GM18517 (cell line): ENCODE data around the gene CCDC102B.
"Not testable (repeated sequence)": the region's sequence is repeated elsewhere in the genome, so short reads cannot be mapped to it uniquely, and the experiment has no call there.

ENCODE experiments used
- ATAC-seq: cut with Tn5 transposase; IDR thresholded peaks from one replicate; pipeline ENCODE4 v1.9.1; 2021; ENCODE audit warnings: mild to moderate bottlenecking, moderate library complexity; ENCODE audit not compliant: unreplicated experiment

CCDC102B gene

DNA sequence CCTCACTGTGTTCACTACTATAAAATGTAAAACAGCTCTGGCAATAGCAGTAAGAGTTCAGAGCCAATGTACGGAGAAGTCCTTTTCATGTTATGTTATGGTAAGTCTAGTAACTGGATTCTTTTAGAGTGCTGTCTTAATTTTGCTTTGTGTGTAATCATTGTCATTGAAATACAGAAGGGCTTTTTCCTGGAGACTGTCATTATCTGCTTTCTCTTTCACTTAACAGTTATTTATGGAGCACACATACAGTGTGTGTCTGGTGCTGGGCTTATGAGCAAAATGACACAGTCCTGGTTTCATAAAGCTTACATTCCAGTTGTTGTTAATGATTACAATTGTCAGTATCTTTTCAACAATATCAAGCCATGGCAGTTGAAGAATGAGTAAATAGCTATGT is 95.5 kb downstream of the CCDC102B start:
- ATAC-seq = no peak

DNA sequence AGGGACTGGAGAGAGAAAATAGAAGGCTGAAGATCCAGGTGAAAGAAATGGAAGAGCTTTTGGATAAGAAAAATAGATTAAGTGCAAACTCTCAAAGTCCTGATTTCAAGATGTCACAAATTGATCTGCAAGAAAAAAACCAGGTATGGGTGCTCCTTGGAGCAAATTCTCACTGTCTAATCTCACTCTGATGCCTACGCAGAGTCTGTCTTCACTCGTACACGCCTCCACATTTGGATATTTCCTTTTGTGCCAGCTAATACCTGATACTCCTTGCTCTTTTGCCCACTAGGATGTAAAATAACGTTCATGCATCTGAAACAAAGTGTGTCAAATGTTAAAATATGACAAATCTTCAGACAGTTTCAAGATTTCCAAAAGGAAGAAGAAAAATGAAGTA is 99.4 kb downstream of the CCDC102B start:
- no peak for ATAC-seq

DNA sequence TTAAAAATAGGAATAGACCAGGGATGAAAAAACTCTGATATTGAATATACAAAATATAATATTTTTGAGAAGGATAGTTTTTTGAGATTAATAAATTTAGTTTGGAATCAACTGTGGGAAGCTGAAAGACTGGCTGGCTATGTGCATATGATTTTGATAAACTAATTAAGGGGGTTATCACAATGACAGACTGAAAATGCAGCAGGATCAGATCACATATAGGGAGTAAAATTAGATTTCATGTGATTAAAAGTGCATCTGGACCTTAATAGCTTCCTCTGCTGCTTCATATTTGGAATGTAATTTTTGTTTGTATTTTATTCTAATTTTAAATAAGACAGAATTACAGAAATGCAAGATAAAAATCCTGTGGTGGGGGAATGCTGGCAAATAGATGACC is 111.7 kb downstream of the CCDC102B start:
- ATAC-seq = no peak

DNA sequence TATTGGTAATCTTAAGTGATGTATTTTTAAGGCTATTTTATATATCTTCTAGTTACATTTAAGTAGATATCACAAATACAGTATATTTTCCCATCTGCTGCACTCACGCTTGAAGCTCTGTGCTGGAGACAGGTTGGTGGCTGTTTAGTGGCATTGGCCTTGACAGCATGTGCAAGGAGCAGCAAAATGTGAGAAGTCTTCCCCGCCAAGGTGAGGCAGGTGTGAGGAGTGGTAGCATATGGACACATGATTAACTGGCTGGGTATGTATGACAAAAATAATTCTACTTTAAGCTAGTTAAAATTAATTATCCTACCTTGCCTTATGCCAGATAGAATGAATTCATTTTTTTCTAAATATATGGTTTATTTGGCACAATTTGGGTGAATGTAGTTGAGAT is 117.2 kb downstream of the CCDC102B start:
- no peak for ATAC-seq

DNA sequence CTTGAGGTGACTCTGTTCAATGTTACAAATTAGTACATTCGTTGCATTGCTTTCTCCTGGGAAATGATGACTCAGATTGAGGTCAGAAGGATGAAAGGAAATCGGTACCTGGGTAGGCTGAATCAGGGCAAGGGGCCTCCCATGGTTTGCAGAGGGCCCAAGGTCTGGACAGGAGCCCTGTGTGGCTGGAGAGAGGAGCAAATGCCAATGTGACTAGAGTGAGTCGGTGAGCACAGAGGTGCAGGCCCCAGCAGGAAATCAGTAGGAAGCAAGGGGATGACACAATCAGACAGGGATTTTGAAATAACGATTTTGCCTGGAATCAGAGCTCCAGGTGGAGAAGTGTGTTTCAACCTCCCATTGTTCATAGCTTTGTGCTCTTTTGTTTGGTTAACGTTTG is 118.9 kb downstream of the CCDC102B start:
- no peak for ATAC-seq

DNA sequence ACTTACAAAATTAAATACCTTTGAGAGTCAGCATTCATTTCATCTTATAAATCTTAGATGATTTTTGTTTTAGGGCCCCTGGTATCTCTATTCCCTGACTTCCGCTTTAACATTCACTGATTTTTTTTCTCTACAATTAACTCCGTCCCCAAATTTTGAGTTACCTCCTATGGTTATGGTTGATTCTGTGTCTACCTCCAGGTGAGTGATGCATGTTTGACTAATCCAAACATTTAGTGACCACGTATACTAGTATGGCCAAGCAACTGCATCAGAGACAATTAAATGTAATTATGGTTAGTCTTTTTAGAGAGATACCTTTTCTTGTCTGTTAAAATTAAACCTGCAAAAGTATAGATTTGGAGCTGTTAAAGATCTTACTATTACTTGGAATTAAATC is 120.3 kb downstream of the CCDC102B start:
- ATAC-seq = no peak

DNA sequence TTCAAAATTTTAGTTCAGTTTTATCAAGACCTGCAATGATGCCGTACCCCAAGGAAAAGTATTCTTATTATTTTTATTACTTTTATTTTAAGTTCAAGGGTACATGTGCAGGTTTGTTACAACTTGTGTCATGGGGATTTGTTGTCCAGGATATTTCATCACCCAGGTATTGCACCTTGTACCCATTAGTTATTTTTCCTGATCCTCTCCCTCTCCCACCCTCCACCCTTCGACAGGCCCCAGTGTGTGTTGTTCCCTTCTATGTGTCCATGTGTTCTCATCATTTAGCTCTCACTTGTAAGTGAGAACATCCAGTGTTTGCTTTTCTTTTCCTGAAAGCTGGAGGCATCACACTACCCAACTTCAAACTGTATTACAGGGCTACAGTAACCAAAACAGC is 122.0 kb downstream of the CCDC102B start:
- ATAC-seq = no peak

DNA sequence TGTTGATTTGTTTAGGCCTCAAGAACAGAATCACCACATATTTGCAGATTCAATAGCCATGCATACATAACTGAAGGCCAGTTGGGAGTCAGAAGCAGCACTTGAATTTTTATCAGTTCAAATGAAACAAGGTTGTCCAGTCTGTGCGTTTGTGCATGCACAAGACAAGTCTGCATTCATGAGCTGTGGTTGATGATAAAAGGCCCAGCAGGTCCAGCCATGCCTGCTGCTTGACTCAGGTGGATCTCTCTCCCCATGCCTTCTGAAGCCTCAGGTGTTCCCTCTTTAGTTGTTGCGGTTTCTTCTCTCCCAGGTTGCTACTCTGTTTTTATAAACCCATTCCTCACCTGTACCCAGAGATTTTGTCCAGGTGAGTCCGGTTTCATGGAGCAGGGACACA is 124.5 kb downstream of the CCDC102B start:
- no peak for ATAC-seq

DNA sequence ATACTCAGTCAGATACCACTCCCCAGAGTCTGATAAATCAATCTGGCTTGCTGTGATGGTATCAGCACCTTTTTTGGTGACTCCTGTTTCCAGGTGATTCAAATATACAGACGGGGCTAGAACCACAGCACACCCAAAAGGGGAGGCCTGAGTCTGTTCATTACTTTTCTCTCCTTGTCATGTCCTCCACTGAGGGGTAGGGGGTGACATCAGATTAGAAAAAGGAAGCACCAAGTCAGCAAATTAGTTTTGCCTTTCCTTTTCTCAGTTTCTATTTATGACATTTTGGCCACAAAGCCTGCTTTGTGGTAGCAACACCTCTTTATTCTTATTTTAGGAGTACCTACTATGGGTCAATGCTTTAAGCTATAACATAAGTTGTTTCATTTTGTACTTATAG is 127.4 kb downstream of the CCDC102B start:
- ATAC-seq = peak; percentile 79

DNA sequence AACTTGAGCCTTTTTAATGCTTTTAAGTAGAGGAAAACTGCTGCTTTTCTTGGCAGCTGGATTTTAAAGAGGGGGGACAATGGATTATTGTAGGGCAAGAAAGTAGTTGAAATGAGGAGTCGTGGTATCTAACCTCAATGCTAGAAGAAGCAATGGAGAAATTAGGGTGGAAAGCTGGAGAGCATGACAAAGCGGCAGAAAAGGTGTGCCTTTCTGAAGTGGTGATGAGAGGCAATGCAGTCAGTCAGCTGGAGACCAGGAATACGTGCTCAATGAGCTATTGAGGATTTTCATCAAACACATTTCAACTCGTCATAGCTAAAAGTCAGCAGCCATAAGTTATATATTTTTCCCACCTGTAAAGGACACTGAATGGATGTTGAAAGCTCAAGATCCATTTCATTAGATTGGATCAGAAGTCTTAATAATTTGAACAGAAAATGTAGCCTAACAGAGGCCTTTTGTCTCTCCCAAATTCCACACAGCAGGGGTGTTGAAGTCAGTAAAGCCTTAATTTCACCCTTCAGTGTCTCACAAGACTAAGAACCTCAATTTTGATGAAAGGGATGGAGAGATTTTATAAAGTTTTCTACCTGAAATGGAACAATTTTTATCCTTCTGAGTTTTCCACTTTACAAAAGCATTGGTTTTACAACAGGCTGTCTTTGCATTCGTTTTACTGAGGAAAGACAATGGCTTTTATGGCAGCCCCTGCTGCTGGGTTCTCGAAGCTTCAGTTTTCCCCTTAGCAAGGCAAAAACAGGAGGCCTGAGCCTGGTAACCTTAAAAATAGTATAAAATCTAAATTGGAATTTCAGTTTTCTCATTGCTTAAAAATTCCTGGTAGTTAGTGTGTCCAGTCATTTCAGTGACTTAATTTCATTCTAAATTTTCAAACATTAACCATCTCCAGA is 131.1 kb downstream of the CCDC102B start:
- no peak for ATAC-seq

DNA sequence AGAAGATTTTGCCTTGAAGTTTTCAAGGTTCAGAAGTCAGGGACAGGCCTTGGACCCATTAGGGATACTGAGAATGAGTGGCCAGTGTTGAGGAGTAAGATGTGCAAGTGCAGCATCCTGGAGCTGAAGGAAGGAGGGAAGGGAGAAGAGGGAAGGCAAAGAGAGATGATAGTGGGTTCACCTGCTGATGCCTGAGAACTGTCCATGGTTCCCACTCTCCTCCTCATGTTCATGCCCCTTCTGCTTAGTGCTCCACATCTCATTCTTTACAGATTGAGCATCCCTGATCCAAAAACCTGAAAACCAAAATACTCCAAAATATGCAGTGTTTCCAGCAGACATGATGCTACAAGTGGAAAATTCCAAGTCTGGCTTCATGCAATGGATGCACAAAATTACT is 137.8 kb downstream of the CCDC102B start:
- ATAC-seq = no peak

DNA sequence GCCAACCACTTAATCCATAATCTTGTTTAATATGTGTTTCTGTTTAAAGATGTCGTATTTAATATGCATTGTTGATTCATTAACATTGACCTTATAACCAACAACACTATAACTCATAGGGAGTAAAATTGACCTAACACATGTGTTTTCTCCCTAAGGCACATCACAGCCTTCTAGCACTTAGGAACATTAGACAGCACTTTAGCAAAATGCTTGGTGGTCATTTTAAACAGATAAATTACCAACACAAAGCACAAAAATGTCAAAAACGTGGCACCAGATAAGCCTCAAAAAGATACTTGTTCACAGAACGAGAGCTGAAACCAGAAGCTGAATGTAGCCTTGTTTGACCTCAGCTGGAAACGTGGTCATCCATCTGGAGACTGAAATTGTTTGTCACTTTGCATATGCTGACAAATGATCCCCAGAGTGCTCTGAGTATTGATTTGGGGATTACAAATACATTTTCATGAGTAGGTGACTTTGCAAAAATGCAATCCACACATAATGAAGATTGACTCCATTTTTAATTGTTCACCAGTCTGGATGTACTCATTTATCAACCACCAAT is 139.2 kb downstream of the CCDC102B start:
- ATAC-seq = no peak

DNA sequence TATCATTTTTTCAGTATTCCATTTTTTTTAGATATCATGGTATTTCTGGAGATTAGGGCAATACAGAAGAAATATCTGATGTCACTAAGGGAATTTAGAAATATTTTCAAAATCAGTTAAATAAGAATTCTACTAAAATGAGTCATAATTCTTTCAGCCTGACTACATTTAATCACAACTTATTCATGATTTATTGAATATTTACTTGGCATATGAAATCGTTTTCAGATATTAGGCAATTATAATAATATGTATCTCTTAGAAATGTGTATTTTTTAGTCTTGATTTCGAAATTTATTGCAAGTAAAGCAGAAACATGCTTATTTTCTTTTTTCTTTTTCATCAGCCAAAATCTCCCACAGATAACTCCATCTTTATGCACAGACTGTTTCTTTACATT is 142.2 kb downstream of the CCDC102B start:
- no peak for ATAC-seq

DNA sequence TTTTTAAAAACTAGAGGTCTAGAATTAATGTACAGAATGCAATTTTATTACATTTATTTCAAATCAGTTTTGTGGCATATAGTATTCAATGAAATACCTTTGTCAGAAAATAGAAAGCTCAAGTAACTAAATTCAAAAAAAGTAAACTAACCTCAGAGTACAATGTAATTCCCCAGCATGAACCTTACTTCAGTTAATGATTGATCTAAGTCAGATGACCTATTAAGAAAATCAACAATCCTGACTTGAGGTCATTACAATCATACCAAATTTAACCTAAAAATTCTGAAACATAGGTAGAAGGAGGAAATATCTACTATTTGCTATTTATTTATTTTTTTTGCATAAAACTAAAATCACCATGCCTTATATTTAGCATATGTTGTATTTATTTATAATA is 142.9 kb downstream of the CCDC102B start:
- peak; percentile 49 for ATAC-seq

DNA sequence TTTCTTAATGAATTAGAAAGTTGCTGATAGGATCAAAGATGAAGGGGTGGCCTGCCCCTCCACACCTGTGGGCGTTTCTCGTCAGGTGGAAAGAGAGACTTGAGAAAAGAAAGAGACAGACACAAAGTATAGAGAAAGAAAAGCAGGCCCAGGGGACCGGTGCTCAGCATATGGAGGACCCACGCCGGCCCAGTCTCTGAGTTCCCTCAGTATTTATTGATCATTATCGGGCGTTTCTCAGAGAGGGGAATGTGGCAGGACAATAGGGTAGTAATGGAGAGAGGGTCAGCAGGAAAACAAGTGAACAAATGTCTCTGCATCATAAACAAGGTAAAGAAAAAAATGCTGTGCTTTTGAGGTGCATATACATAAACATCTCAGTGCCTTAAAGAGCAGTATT is 144.3 kb downstream of the CCDC102B start:
- no peak for ATAC-seq

DNA sequence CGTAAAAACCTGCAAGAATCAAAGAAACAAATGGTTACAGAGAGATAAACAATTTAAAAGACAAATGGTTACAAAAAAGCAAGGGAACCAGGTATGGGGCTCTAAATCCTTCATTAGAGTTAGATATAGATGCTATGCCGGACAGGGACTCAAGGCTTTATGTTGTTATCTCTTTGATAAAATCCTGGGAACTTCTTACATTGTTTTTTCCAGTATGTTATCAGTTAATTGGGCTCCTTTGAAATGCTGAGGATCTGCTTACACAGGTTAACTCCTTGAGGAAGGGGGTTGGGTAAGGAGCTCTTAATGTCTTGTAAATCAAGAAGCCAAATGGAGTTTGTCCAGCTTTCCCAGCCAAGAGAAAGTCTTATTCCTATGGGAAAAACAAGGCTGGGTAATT is 146.0 kb downstream of the CCDC102B start:
- ATAC-seq = not testable (repeated sequence)

DNA sequence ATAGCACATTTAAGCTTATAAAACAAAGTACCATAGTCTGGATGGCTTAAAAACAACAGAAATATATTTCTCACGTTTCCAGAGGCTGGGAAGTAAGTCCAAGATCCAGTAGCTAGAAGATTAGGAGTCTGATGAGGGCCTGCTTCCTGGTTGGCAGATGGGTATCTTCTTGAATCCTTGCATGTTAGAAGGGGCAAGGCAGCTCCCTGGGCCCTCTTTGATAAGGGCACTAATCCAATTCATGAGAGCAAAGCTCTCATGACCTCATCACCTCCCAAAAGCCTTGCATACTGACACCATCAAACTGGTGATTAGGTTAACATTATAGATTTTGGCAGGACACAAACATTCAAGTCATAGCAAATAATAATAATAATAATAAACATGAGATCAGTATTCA is 146.4 kb downstream of the CCDC102B start:
- no peak for ATAC-seq

DNA sequence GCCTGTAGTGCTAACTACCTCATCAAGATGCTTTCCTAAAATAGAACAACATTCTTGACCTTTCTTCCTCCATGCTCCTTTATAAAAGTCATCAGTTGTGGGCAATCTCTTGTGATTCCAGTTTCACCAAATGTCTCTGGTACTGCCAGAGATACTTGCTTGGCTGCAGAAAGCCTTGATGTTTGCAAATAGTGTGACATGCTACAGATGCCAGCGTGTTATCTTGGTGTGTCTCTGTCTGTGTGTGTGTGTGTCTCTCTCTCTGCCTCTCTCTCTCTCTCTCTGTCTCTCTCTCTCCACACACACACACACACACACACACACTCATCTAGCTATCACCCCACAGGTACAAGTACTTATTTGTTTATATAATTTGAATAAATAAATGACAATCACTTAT is 146.9 kb downstream of the CCDC102B start:
- no peak for ATAC-seq

DNA sequence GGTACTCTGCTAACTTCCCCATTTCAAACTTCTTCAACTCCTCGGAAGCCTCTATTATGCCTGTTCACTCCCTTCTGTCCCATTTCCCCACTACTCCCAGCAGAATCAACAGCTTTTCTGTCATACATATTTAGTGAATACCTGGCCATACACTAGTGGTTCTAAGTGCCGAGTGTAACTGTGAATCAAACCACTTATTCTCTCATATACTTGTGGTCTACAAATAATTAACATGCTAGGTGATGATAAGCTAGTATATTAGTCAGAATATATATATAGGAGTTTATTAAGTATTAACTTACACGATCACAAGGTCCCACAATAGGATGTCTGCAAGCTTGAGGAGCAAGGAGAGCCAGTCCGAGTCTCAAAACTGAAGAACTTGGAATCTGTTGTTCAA is 150.7 kb downstream of the CCDC102B start:
- ATAC-seq = no peak

DNA sequence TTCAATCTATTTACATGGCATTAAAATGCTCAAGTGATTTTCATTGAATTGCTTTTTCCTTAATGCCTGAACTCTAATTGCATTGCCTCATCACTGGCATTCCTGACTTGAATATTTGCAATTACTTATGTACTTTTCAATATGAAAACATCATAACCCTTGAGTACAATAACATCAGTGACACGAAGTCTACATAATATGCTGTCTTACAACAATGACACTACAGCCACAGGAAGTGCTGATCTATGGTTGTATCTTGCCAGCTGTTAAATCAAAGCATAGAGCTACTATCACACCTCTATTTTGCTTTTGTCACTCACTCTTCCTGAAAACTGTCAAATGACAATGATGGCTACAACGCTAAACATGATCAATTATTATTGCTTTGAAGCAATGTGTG is 156.9 kb downstream of the CCDC102B start:
- ATAC-seq = no peak

DNA sequence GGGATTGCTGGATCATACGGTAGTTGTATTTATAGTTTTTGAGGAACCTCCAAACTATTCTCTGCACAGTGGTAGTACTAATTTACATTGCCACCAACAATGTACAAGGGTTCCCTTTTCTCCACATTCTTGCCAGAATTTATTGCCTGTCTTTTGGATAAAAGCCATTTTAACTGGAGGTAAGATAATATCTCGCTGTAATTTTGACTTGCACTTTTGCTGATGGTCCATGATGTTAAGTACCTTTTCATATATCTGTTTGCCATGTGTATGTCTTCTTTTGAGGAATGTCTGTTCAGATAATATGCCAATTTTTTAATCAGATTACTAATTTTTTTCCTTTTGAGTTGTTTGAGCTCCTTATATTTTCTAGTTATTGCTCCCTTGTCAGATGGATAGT is 158.8 kb downstream of the CCDC102B start:
- no peak for ATAC-seq

DNA sequence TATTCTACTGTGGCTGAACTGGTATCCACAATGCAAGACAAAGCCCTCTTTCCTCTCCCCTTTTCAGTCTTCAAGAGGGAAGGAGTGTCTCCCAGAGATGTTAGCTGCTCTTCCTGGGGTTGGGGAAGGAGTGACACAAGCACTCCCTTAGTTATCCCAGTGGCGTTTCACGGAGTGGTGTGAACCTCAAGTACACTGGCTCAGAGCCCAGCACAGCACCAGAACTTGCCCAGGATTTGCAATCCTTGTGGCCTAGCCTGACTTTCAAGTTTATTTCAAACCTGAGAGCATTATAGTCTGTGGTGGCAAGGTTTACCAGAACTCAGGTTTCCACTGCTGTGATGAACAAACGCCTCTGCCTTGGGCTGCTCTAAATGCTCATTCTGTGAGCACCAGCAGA is 162.5 kb downstream of the CCDC102B start:
- no peak for ATAC-seq

DNA sequence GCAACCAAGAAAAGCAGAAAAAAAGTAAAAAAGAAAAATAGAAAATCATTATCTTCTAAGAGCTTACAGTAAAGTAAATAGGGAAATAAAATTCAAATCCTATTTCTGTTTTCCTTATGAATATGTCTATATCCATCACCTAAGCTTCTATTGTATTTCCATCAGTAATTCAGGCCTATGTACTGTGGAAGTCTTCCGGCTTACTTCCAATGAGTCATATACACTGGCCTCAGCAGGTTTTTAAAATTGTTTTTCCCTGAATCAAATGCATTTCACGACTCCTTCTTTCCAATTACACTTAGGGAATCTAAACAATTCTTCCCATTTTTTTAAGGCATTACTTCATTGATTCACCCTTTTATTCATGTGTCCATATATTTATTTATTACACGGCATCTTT is 164.7 kb downstream of the CCDC102B start:
- ATAC-seq = no peak
